GM18499 (cell line): ENCODE data around the gene E2F4.

Experiments used
- ATAC-seq: cut with Tn5 transposase; IDR thresholded peaks from one replicate; pipeline ENCODE4 v1.9.1; 2021; ENCODE audit warnings: moderate number of reproducible peaks; ENCODE audit not compliant: insufficient read depth, unreplicated experiment

Gene E2F4

DNA sequence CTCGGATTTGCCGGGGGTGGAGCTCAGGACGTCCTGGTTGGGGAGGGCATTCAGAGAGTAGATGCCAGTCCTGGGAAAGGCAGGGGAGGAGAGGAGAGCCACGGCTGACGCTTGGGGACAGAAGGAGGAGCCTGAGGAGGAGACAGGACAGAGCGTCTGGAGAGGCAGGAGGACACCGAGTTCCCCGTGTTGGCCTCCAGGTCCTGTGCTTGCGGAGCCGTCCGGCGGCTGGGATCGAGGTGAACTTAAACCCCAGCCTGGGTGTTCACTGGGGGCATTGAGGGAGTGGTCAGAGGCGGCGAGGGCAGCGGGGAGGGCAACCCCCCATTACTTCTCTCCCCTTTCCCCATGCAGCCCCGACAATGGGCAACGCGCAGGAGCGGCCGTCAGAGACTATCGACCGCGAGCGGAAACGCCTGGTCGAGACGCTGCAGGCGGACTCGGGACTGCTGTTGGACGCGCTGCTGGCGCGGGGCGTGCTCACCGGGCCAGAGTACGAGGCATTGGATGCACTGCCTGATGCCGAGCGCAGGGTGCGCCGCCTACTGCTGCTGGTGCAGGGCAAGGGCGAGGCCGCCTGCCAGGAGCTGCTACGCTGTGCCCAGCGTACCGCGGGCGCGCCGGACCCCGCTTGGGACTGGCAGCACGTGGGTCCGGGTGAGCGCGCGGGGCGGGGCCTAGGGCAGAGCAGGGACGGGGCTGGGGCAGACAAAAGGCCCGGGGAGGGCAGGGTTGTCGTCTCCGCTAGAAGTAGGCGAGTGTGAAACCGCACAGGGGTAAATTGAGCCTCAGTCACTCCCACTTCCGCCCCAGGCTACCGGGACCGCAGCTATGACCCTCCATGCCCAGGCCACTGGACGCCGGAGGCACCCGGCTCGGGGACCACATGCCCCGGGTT is 17.9 kb upstream of the E2F4 start:
- no peak for ATAC-seq

DNA sequence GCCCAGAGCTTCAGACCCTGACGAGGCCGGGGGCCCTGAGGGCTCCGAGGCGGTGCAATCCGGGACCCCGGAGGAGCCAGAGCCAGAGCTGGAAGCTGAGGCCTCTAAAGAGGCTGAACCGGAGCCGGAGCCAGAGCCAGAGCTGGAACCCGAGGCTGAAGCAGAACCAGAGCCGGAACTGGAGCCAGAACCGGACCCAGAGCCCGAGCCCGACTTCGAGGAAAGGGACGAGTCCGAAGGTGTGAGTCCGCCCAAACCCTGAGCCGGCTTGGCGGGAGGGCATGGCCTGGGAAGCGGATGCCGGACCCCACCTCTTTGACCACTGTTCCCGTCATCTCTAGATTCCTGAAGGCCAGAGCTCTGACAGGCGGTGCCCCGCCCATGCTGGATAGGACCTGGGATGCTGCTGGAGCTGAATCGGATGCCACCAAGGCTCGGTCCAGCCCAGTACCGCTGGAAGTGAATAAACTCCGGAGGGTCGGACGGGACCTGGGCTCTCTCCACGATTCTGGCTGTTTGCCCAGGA is 17.2 kb upstream of the E2F4 start:
- no peak for ATAC-seq

DNA sequence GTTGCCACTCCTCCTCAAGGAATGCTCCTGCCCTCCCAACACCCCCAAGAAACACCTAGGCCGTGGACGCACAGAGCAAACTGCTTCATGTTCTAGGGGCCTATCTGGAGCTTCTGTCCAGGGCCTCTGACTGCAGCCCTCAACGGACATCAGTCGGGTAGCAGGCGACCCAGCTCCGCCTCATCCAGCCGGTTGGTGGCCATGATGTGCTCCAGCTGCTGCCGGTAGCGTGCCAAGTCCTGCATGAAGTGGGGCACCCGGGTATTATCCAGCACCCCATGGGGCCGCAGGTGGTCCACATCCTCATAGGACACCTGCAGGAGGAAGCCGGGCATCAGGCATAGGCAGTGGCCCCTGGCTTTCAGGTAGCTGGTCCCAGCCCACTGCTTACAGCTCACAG is 15.3 kb upstream of the E2F4 start:
- ATAC-seq, result no peak

DNA sequence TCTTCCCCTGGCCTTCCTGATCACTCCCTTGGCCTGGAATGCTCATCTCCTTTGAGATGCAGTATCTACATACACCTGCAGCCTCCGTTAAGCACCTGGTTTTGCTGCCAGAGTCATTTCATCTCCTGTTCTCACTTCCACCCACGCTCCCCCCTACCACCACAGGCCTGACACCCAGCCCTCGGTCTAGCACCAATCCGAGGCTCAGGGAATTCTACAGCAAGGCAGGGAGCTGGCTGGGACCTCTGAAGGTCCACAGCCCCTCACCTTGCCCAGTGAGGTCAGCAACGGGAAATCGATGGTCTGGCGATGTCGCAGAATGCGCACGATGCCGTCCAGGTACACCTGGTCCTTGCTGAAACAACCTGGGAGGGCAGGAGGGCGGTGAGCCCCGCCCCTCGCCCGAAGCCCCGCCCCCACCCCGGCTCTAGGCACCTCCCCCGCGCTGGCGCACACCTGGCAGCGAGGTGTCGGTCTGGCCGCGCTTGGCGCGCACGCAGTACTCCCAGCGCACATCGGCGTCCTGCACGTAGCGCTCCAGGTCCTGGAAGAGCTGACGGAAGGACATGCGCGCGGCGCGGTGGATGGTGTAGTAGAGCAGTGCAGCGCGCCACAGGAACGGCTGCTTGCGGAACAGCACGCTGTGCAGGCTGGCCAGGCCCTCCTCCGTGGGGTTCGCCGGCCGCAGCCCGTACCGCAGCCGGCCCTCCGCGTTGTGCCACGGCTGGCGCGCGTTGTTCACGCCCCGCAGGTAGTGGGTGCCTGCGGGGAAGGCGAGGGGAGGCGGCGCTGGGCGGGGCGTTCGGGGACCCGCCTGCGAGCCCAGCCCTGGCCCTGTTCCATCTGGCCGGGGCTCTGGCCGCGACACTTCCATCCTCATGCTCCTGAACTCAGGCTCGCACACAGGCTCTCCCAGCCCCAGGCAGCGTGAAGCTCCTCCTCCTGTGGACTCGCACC is 13.9 kb upstream of the E2F4 start:
- no peak for ATAC-seq

DNA sequence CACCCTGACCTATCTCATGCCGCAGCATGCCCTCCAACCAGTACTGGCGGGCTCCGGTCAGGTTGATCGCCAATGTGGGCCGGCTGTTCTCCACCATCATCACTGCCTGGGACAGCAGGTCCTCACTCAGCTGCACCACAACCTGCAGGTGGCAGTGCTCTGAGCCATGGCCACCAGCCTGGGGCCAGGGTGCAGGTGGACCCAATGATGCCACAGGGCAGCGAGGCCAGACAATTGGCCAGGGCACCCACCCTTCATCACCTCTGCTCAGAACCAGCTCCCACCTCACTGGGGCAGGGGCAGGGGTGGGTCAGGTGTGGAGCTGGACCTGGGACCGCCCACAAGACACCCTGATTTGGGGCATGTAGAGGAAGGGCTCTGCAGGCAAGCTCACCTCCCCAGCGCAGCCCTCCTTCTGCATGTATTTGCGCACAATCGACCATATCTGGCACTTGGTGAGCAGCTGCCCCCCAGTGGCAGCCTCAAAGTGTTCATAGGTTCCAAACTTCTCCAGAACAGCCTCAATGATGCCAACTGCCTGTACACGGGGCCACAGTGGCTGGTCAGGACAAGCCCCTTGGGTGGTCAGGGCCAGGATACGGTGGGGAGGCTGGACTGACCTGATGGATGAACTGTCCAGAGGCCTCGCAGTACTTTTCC is 12.4 kb upstream of the E2F4 start:
- no peak for ATAC-seq

DNA sequence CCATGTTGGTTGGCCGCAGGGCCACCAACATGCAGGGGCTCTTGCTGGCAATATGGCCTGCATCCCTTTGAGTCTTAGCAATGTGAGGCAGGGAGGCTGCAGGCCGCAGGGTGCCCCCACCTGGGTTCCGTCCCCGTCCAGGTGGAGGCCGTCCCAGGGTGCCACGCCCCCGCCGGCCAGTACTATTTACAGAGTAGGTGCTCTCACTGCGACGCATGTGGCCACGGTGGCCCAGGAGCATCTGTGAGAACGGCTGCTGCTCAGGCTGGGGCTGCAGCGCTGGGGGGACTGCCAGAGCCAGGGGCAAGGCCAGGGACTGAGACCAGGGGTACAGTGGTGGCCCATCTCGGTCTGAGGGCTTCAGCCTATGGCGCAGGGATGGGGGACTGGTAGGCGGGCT is 11.8 kb upstream of the E2F4 start:
- no peak for ATAC-seq

DNA sequence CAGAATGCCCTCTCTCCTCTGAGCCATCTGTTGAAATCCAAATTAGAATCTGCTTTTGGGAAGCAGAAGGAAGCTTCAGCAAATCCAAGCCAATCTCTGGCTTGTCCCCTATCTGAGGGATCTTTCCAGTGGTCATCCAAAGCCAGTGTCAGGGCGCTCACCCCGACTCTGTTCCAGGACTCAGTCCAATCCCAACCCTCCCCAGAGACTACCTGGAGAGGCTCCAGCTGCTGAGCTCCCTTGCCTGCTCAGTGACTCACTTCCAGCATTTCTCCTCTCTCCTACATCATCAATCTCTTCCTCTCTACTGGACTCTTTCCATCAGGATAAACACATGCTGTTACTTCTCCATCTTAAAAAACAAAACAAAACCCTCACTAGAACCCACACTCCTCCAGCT is 10.6 kb upstream of the E2F4 start:
- ATAC-seq, result no peak

DNA sequence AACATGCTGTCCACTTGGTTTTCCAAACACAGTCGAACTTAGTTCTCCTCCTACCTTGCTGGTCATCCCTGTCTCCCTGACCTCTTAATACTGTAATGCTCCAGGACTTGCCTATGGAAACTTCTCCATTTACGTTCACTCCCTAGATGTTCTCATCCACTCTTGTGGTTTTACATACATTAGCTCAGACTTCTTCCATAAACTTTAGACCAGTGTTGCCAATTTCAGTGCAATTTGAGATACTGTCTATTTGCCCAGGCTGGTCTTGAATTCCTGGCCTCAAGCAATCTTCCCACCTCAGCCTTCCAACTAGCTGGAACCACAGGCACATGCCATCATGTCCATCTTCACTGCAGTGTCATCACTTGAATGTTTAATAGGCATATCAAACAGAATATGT is 9.7 kb upstream of the E2F4 start:
- no peak for ATAC-seq

DNA sequence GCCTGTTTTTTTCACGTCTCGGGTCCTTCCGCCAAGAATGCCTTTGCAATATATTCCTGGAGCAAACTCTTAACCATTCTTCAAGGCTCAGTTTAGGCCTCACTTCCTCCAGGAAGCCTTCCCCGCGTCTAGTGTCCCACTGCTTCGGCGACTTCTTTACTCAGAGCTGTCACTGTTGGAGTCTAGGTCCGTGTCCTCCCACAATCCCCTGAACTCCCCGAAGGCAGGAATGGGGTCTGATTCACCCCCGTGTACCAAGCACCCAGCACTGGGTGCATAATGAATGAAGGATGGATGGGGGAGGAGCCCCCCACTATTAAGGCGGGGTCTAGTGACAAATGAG is 8.7 kb upstream of the E2F4 start:
- ATAC-seq, result no peak

DNA sequence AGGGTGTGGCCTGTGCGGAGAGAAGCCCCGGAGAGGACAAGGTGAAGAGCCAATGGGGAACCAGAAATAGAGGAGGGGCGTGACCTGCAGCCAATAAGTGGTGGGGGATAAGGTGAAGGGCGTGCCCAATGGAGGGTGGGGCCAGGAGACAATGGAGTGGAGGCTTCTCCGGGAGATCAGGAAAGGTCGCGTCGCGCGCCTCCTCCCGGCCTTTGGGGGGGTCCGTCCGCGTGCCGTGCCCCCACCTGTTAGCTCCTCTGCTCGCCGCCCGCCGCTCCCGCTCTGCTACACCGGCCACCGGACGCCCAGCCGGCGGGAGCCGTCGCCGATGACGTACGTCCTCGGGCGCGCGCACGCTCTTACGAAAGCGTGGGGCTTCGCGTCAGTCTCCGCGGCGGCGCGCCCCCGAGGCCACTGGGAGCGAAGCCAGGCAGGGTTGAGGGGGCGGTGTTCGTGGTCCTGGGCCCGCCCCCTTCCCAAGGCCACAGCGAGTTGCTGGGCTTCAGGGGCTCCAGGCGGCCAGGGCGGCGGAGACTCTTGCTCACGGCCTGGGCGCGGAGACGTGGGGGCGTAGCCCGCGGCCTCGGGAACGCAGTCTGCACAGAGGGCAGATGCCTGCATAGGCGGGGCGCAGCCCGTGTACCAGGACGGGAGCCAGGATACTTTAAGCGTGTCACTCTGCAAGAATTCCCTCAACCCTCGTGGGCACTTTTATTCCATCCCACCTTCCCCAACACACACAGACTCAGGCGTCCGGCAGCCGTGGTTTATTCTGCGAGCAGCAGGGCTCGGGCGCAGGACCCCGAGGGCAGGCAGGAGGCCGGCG is 8.1 kb upstream of the E2F4 start, which contains the start of gene MATCAP1:
Gene MATCAP1 (minus strand): TSS at position 337 of the 826 bp plus-strand sequence. CDS start 3,353 bp downstream, outside the sequence.
- ATAC-seq, result peak; percentile 84

DNA sequence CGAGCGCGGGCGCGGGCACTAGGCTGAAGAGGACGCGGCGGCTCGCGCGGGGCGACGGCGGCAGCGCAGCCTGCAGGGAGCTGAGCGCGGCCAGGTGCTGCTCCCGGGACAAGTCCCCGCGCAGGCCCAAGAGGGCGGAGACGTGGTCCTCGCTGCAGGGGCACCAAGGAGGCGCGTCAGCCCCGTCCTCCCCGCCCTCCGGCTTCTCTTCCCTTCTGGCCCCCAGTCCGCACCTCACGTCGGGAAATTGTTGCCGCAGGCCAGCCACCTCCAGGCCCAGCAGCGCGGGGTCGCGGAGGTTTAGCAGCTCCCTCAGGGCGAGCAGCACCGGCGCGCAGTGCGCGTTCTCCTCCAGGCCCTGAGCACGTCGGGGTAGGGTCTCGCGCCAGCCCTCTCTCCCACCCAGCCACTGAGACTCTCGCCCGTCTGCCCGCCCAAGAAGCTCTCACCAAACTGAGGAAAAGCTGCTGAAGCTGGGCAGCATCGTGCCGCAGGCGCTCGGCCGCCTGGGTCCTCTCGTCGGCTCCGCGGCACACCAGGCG is 7.4 kb upstream of the E2F4 start:
- no peak for ATAC-seq

DNA sequence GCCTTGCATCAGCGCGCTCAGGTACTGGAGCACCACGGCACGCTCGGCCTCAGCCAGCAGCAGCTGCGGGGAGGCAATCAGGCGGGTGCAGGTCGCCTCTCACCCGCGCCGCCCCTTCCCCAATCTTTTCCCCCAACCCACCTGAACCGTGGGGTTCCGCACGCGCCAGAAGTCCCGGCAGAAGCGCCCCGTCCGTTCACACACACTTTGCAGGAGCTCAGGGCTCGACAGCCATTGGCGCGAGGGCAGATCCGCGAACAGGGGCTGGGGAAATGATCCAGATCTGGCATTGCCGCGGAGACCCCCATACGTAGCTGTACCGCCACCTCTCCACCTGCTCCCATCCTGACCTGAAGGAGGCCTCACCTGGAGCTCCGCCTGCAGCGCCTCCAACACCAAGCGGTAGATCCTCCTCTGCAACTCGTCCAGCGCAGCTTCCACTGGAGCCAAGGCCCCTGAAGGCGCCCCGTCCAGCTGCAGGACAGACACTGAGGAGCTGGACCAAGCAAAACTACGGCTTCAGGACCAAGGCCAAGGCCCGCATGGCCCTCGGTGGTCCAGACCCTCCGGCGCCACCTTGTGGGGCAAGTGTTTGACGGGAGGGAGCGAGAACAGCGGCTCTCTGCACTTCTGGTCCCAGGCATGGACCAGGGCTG is 6.8 kb upstream of the E2F4 start:
- no peak for ATAC-seq

DNA sequence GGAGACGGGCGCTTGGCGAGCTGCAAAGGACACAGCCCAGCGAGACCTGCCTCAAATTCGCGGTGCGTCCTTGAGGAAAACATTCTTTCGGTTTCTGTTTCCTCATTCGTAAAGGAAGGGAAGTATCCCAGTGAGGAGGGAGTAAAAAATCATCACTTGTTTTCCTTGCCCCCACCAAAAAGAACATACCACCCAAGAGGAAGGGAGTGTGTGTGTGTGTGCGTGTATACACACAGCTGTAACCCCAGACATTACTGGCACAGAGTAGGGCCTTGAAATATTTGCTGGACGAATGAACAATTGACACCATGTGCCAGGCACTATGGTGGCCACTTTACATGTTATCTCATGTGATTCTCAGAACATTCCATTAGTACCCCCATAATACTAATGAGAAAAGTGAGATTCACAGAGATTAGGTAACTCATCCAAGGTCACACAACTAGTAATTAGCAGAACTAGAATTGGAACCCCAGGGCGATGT is 6.3 kb upstream of the E2F4 start:
- no peak for ATAC-seq

DNA sequence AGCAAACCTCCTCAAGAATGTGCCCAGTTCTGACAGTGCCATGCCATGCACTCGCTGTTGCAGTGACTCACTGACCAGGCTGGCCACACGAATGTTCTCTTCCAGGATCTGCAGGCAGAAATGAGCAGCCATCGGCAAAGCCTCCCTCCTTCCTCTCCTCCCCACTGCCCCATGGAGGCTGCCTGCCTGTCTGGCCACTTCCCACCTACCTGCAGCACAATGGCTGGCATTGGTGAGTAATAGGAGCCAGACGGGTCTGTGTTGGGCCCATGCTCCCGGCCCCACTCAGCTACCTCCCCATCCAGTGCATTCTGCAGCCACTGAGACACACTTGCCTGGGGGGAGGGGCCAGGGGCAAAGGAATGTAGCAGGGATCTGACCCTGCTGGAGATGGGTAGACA is 5.4 kb upstream of the E2F4 start:
- no peak for ATAC-seq

DNA sequence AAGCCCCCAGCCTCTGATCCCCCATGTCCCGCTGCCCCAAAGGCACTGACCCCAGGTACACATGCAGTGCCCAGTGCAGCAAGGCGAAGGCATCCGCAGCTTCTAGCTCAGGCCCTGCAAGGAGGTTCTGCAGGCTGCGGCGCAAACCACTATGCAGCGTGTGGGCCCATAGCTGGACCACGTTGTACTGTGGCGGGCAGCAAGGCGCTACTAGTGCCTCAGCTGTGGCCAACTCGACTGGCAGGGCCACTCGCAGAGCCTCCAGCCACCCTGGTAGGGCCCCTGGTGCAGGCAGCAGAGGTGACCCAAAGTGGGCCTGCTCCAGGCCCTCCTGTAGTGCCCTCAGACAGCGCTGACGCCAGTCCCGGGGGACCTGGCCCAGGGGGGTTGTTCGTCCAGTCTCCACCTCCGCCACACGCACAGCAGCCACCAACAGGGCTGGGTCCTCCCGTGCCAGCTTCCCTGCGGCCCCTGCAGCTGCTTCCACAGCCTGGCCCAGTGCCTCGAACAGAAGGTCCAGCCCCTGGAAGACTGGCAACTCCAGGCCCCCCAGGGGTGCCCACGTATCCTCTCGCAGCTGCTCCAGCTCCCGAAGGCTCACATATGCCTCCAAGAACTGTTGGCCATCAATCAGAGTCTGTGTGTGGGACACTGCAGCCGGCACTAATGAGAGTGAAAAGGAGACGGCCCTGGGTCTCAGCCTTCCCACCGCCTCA is 4.6 kb upstream of the E2F4 start:
- no peak for ATAC-seq

DNA sequence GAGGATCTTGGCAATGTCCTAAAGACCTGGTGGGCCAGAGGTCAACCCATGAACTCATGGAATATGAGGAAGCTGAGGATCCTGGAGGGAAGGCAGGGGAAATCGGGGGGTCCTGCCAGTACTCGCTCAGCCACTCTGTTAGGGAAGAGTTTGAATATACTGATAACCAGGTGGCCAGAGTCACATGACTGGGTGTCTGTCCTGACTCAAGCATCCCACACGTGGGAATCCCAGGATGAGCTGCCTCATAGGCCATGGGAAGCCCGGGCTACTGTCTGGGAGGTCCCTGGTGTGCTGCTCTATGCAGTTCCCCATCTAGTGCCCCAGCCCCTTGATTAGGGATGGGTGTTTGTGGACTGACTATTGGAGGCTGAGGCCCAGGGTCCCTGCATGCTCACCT is 3.6 kb upstream of the E2F4 start:
- no peak for ATAC-seq

DNA sequence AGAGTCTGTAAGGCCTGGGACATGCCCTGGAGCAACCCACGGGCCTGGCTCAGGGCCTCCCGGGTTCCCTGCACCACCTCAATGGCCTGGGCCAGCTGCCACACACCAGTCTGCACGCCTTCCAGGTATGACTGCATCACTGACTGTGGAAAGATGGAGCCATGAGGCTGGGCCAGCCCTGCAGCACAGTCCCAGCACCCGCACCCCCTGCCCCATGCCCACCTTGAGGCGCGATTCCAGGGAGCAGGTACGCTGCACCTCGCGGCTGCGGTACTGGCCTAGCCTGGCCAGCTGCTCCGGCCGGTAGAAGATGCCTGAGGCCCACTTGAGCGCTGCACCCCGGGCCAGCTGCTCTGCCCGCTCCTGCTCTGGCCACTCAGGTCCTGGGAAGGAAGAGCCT is 3.2 kb upstream of the E2F4 start:
- no peak for ATAC-seq

DNA sequence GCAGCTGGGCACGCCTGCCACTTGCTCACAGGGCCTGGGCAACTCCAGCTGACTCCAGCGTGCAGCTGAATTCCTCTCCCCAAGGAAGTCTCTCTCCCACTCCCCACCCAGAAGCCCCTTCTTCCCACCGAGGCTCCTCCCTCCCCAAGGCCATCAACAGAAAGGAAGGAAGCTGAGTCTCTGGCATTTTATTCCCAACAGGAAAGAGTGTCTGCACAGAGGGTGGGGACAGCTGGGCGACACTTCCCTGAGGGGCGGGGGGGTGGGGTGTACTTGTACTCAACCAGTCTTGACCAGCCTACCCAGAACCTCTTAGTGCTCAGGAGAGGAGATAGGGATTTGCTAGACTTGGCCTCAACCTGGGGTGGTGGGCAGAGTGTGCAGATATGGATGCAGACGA is 1.9 kb upstream of the E2F4 start, which contains the start of gene EXOC3L1:
Gene EXOC3L1 (minus strand): TSS at position 96 of the 400 bp plus-strand sequence. CDS start 460 bp downstream, outside the sequence.
- ATAC-seq, result no peak
